HK-2 (cell line): ENCODE measurements around the gene AGAP3.

Experiments used
- DNase-seq: peaks from one replicate; pipeline ENCODE4 v3.0.0-alpha.2; 2018; ENCODE audit not compliant: unreplicated experiment

The AGAP3 gene

GRCh38 chr7:151134743-151135524 is 48.7 kb downstream of the AGAP3 start:
- DNase-seq, result no peak

- DNase-seq, result no peak
Observed at GRCh38 chr7:151135525-151135845, 49.2 kb downstream of the AGAP3 start.

- DNase-seq, result no peak
Observed at GRCh38 chr7:151135866-151136843, 49.9 kb downstream of the AGAP3 start.

- DNase-seq, result no peak
Observed at GRCh38 chr7:151137076-151137675, 50.9 kb downstream of the AGAP3 start.

GRCh38 chr7:151137791-151138152 is 51.5 kb downstream of the AGAP3 start:
- no peak for DNase-seq

- DNase-seq, result no peak
Observed at GRCh38 chr7:151138153-151138851, 52.0 kb downstream of the AGAP3 start.

GRCh38 chr7:151139071-151139790 is 53.0 kb downstream of the AGAP3 start:
- DNase-seq, result no peak

- no peak for DNase-seq
Observed at GRCh38 chr7:151139791-151140190, 53.5 kb downstream of the AGAP3 start.

- DNase-seq, result no peak
Observed at GRCh38 chr7:151140826-151141225, 54.6 kb downstream of the AGAP3 start.

GRCh38 chr7:151141311-151141854 is 55.1 kb downstream of the AGAP3 start:
- DNase-seq, result no peak

- DNase-seq, result no peak
Observed at GRCh38 chr7:151141855-151142685, 55.8 kb downstream of the AGAP3 start.

GRCh38 chr7:151142686-151143040 is 56.4 kb downstream of the AGAP3 start:
- DNase-seq, result no peak

- no peak for DNase-seq
Observed at GRCh38 chr7:151143261-151144015, 57.2 kb downstream of the AGAP3 start.

- DNase-seq, result no peak
Observed at GRCh38 chr7:151144387-151144786, 58.1 kb downstream of the AGAP3 start.

GRCh38 chr7:151146761-151147160 is 60.5 kb downstream of the AGAP3 start:
- DNase-seq, result no peak

GRCh38 chr7:151148319-151149259 is 62.3 kb downstream of the AGAP3 start:
- DNase-seq, result no peak

GRCh38 chr7:151150388-151150787 is 64.1 kb downstream of the AGAP3 start:
- DNase-seq, result no peak
